ENCODE data around the gene LARP1.
"Not testable (repeated sequence)": the region's sequence is repeated elsewhere in the genome, so short reads cannot be mapped to it uniquely, and the experiment has no call there.

The LARP1 gene

GRCh38 chr5:154832804-154833203 is 77.6 kb downstream of the LARP1 start:
- DNase-seq, result not testable (repeated sequence)

GRCh38 chr5:154834053-154834452 is 78.9 kb downstream of the LARP1 start:
- no peak for DNase-seq

- DNase-seq, result not testable (repeated sequence)
Observed at GRCh38 chr5:154835701-154836052, 80.5 kb downstream of the LARP1 start.

- DNase-seq, result no peak
Observed at GRCh38 chr5:154836225-154836624, 81.0 kb downstream of the LARP1 start.

- no peak for DNase-seq
Observed at GRCh38 chr5:154837009-154837901, 82.1 kb downstream of the LARP1 start.

GRCh38 chr5:154840435-154841272 is 85.5 kb downstream of the LARP1 start:
- DNase-seq, result no peak

- DNase-seq, result no peak
Observed at GRCh38 chr5:154841273-154841661, 86.1 kb downstream of the LARP1 start.

- no peak for DNase-seq
Observed at GRCh38 chr5:154842689-154843530, 87.7 kb downstream of the LARP1 start.

GRCh38 chr5:154844809-154845208 is 89.6 kb downstream of the LARP1 start:
- no peak for DNase-seq

GRCh38 chr5:154849264-154849785 is 94.1 kb downstream of the LARP1 start:
- no peak for DNase-seq

GRCh38 chr5:154849791-154850201 is 94.6 kb downstream of the LARP1 start:
- DNase-seq, result no peak

GRCh38 chr5:154850255-154851062 is 95.3 kb downstream of the LARP1 start, which contains the start of gene FAXDC2:
FAXDC2 (minus strand) TSS chr5:154850603; CDS start chr5:154838178, 12,425 bp downstream.
- DNase-seq, result no peak

GRCh38 chr5:154851351-154851750 is 96.2 kb downstream of the LARP1 start:
- DNase-seq, result no peak

GRCh38 chr5:154857530-154858296 is 102.5 kb downstream of the LARP1 start:
- peak; percentile 88 for DNase-seq

- DNase-seq, result peak; percentile 98
Observed at GRCh38 chr5:154858297-154858971, 103.3 kb downstream of the LARP1 start, which contains the start of gene CNOT8. CNOT8 (plus strand) TSS chr5:154858627; CDS start chr5:154863279, 4,652 bp downstream.

GRCh38 chr5:154858972-154859871 is 104.0 kb downstream of the LARP1 start:
- no peak for DNase-seq

GRCh38 chr5:154860123-154860522 is 104.9 kb downstream of the LARP1 start:
- peak; percentile 40 for DNase-seq

- no peak for DNase-seq
Observed at GRCh38 chr5:154860765-154861164, 105.6 kb downstream of the LARP1 start.

GRCh38 chr5:154861946-154862345 is 106.8 kb downstream of the LARP1 start:
- no peak for DNase-seq

Data from stimulated activated CD8-positive, alpha-beta memory T cell treated with anti-CD3 and anti-CD28 coated beads, Interleukin-4, amount 100 ng/mL, for 48 hours (primary cell).